ENCODE results near the gene DDX1. TPM values are rescaled to one million over a fixed set of nuclear protein-coding genes. Genes with fewer than 3 reads are reported as not detected.

DDX1 gene
- total and polyA plus RNA-seq, 4 donors = 87.0 to 152 (median 134) TPM

GRCh38 chr2:15625344-15626036 is 33.8 kb downstream of the DDX1 start:
- Histone ChIP-seq H3K36me3 (ENCODE audit: control insufficient read depth, insufficient read depth, low read length) (peaks cover 14% of the 10 kb centered on the region), H3K27me3 (ENCODE audit: control insufficient read depth, insufficient read depth, low read length) (no peaks in the 10 kb centered on the region), H3K9me3 (ENCODE audit: control insufficient read depth, insufficient read depth, low read length) (no peaks in the 10 kb centered on the region), H3K27ac (ENCODE audit: low read depth, low read length) (no peak overlapping the region), H3K4me3 (ENCODE audit: low read depth, low read length) (no peak overlapping the region), H3K4me1 (ENCODE audit: control insufficient read depth, insufficient read depth, low read length) (no peaks in the 10 kb centered on the region)
- DNase-seq (ENCODE audit: low read depth in 4 of 6, low spot score in 6 of 6) = no peak
- WGBS (ENCODE audit: insufficient coverage) = no CpG with 5 or more reads among the region's 3 CpGs

- no peak overlapping the region for H3K27ac ChIP-seq (ENCODE audit: low read depth, low read length)
- H3K4me1 ChIP-seq (ENCODE audit: control insufficient read depth, insufficient read depth, low read length) = no peaks in the 10 kb centered on the region
- H3K27me3 ChIP-seq (ENCODE audit: control insufficient read depth, insufficient read depth, low read length) = no peaks in the 10 kb centered on the region
- DNase-seq (ENCODE audit: low read depth in 4 of 6, low spot score in 6 of 6) = no peak
- H3K9me3 ChIP-seq (ENCODE audit: control insufficient read depth, insufficient read depth, low read length) = no peaks in the 10 kb centered on the region
- H3K36me3 ChIP-seq (ENCODE audit: control insufficient read depth, insufficient read depth, low read length) = peaks cover 15% of the 10 kb centered on the region
- no peak overlapping the region for H3K4me3 ChIP-seq (ENCODE audit: low read depth, low read length)
Measured at GRCh38 chr2:15626126-15626525, 34.5 kb downstream of the DDX1 start.

- peaks cover 15% of the 10 kb centered on the region for H3K36me3 ChIP-seq (ENCODE audit: control insufficient read depth, insufficient read depth, low read length)
- no peaks in the 10 kb centered on the region for H3K27me3 ChIP-seq (ENCODE audit: control insufficient read depth, insufficient read depth, low read length)
- no peak for DNase-seq (ENCODE audit: low read depth in 4 of 6, low spot score in 6 of 6)
- no peaks in the 10 kb centered on the region for H3K4me1 ChIP-seq (ENCODE audit: control insufficient read depth, insufficient read depth, low read length)
- no peaks in the 10 kb centered on the region for H3K9me3 ChIP-seq (ENCODE audit: control insufficient read depth, insufficient read depth, low read length)
- no peak overlapping the region for H3K4me3 ChIP-seq (ENCODE audit: low read depth, low read length)
- no peak overlapping the region for H3K27ac ChIP-seq (ENCODE audit: low read depth, low read length)
Measured at GRCh38 chr2:15626967-15627366, 35.3 kb downstream of the DDX1 start.

- H3K36me3 ChIP-seq (ENCODE audit: control insufficient read depth, insufficient read depth, low read length) = peaks cover 20% of the 10 kb centered on the region
- 86% methylated on average over 1 of the region's 9 CpGs for WGBS (ENCODE audit: insufficient coverage)
- H3K9me3 ChIP-seq (ENCODE audit: control insufficient read depth, insufficient read depth, low read length) = no peaks in the 10 kb centered on the region
Measured at GRCh38 chr2:15627817-15628684, 36.4 kb downstream of the DDX1 start.

GRCh38 chr2:15628899-15629855 is 37.5 kb downstream of the DDX1 start:
- Histone ChIP-seq H3K4me3 (ENCODE audit: low read depth, low read length) (no peak overlapping the region), H3K27ac (ENCODE audit: low read depth, low read length) (no peak overlapping the region), H3K9me3 (ENCODE audit: control insufficient read depth, insufficient read depth, low read length) (no peaks in the 10 kb centered on the region), H3K27me3 (ENCODE audit: control insufficient read depth, insufficient read depth, low read length) (no peaks in the 10 kb centered on the region), H3K4me1 (ENCODE audit: control insufficient read depth, insufficient read depth, low read length) (no peaks in the 10 kb centered on the region), H3K36me3 (ENCODE audit: control insufficient read depth, insufficient read depth, low read length) (peaks cover 13% of the 10 kb centered on the region)
- DNase-seq (ENCODE audit: low read depth in 4 of 6, low spot score in 6 of 6) = no peak
- no CpG with 5 or more reads among the region's 5 CpGs for WGBS (ENCODE audit: insufficient coverage)

More at GRCh38 chr2:15627817-15628684, 36.4 kb downstream of the DDX1 start:
- no peak overlapping the region for H3K4me3 ChIP-seq (ENCODE audit: low read depth, low read length)
- H3K27ac ChIP-seq (ENCODE audit: low read depth, low read length) = no peak overlapping the region
- H3K27me3 ChIP-seq (ENCODE audit: control insufficient read depth, insufficient read depth, low read length) = no peaks in the 10 kb centered on the region
- no peaks in the 10 kb centered on the region for H3K4me1 ChIP-seq (ENCODE audit: control insufficient read depth, insufficient read depth, low read length)
- no peak for DNase-seq (ENCODE audit: low read depth in 4 of 6, low spot score in 6 of 6)

- no peak overlapping the region for H3K27ac ChIP-seq (ENCODE audit: low read depth, low read length)
- no peaks in the 10 kb centered on the region for H3K27me3 ChIP-seq (ENCODE audit: control insufficient read depth, insufficient read depth, low read length)
- no peaks in the 10 kb centered on the region for H3K4me1 ChIP-seq (ENCODE audit: control insufficient read depth, insufficient read depth, low read length)
- no CpG with 5 or more reads among the region's 4 CpGs for WGBS (ENCODE audit: insufficient coverage)
- peak in 2 of 6 donors; percentile 27 to 76 for DNase-seq (ENCODE audit: low read depth in 4 of 6, low spot score in 6 of 6)
- H3K4me3 ChIP-seq (ENCODE audit: low read depth, low read length) = no peak overlapping the region
- no peaks in the 10 kb centered on the region for H3K9me3 ChIP-seq (ENCODE audit: control insufficient read depth, insufficient read depth, low read length)
- peaks cover 13% of the 10 kb centered on the region for H3K36me3 ChIP-seq (ENCODE audit: control insufficient read depth, insufficient read depth, low read length)
Measured at GRCh38 chr2:15630121-15630977, 38.7 kb downstream of the DDX1 start.

GRCh38 chr2:15630978-15631719 is 39.5 kb downstream of the DDX1 start:
- Histone ChIP-seq H3K36me3 (ENCODE audit: control insufficient read depth, insufficient read depth, low read length) (peaks cover 13% of the 10 kb centered on the region), H3K9me3 (ENCODE audit: control insufficient read depth, insufficient read depth, low read length) (no peaks in the 10 kb centered on the region), H3K4me1 (ENCODE audit: control insufficient read depth, insufficient read depth, low read length) (no peaks in the 10 kb centered on the region), H3K4me3 (ENCODE audit: low read depth, low read length) (no peak overlapping the region), H3K27ac (ENCODE audit: low read depth, low read length) (no peak overlapping the region), H3K27me3 (ENCODE audit: control insufficient read depth, insufficient read depth, low read length) (no peaks in the 10 kb centered on the region)
- no peak for DNase-seq (ENCODE audit: low read depth in 4 of 6, low spot score in 6 of 6)
- 91% methylated on average over 3 of the region's 7 CpGs for WGBS (ENCODE audit: insufficient coverage)

GRCh38 chr2:15631883-15632282 is 40.2 kb downstream of the DDX1 start:
- Histone ChIP-seq H3K27ac (ENCODE audit: low read depth, low read length) (no peak overlapping the region), H3K36me3 (ENCODE audit: control insufficient read depth, insufficient read depth, low read length) (peaks cover 13% of the 10 kb centered on the region), H3K4me1 (ENCODE audit: control insufficient read depth, insufficient read depth, low read length) (no peaks in the 10 kb centered on the region), H3K27me3 (ENCODE audit: control insufficient read depth, insufficient read depth, low read length) (no peaks in the 10 kb centered on the region), H3K4me3 (ENCODE audit: low read depth, low read length) (no peak overlapping the region), H3K9me3 (ENCODE audit: control insufficient read depth, insufficient read depth, low read length) (no peaks in the 10 kb centered on the region)
- DNase-seq (ENCODE audit: low read depth in 4 of 6, low spot score in 6 of 6) = no peak
